HepG2 (cell line): ENCODE data around the gene CASS4. TPM values are rescaled to one million over a fixed set of nuclear protein-coding genes. Genes with fewer than 3 reads are reported as not detected.
A peak's percentile ranks its signal among the peaks of the same experiment; 100 is the strongest.

ENCODE experiments used
- ATAC-seq: fragments of 200-7000 bp; cut with Tn5 transposase; 3 replicates; pipeline ENCODE4 v1.9.1; 2020; ENCODE audit warnings: mild to moderate bottlenecking, moderate library complexity
- BruUV-seq: library from RNA; stranded (reverse); fragments of 400-500 nt; replicated peaks from 2 replicates; lab custom pipeline; 2021; lab: Mats Ljungman, UMichigan
- CTCF ChIA-PET: fragments of 300-600 bp; formaldehyde crosslinking; extraction: SDS; loops from one replicate; lab custom pipeline; 2021; ENCODE audit warnings: low total read pairs, inconsistent platforms, low intra/inter-chr PET ratio; lab: Yijun Ruan, JAX
- POLR2A ChIA-PET: fragments of 350-600 bp; sonication (Branson Sonifier 250); formaldehyde crosslinking; loops from one replicate; lab custom pipeline; 2020; ENCODE audit warnings: antibody characterized with exemption, inconsistent platforms; lab: Yijun Ruan, JAX
- DNase-seq: peaks from one replicate; pipeline ENCODE4 v3.0.0-alpha.2; 2015; ENCODE audit warnings: low spot score
- FAIRE-seq: peaks from 3 replicates; lab custom pipeline; 2011; peaks lifted over from hg19 to GRCh38; lab: Jason Lieb, UNC
- H2AFZ ChIP-seq: one replicate; pipeline ENCODE4 v1.6.1; 2011; ENCODE audit warnings: low read length, inconsistent platforms
- H3K27ac ChIP-seq: fragments of 300-600 bp; 3 replicates; pipeline ENCODE4 v1.8.0; 2011; ENCODE audit warnings: mixed run types, mild to moderate bottlenecking, mixed read lengths, low read length, inconsistent platforms; ENCODE audit not compliant: insufficient read depth; ENCODE audit errors: extremely low read length
- H3K27me3 ChIP-seq, 2 experiments: fragments of 200-600 bp in 1 of 2; 2 replicates in 1 of 2; 3 replicates in 1 of 2; pipeline versions ENCODE4 v1.6.0 to v1.8.0; 2011; ENCODE audit warnings: low read length in 2 of 2, mild to moderate bottlenecking in 2 of 2, moderate library complexity in 2 of 2, inconsistent platforms in 1 of 2; ENCODE audit not compliant: insufficient read depth in 2 of 2, control insufficient read depth in 1 of 2
- H3K36me3 ChIP-seq, 2 experiments: fragments of 200-600 bp in 1 of 2; replicated peaks in 1 of 2; 2 replicates in 1 of 2; 3 replicates in 1 of 2; pipeline versions ENCODE4 v1.5.1 to v1.8.0; 2011; ENCODE audit warnings: low read length in 2 of 2, inconsistent platforms in 1 of 2; ENCODE audit not compliant: insufficient read depth in 2 of 2, control insufficient read depth in 1 of 2
- H3K4me1 ChIP-seq: 2 replicates; pipeline ENCODE4 v1.5.1; 2012; ENCODE audit warnings: low read length, inconsistent platforms; ENCODE audit not compliant: insufficient read depth
- H3K4me2 ChIP-seq: 2 replicates; pipeline ENCODE4 v1.6.0; 2011; ENCODE audit warnings: low read depth, low read length, inconsistent platforms
- H3K4me3 ChIP-seq, 3 experiments: fragments of 200-600 bp in 1 of 3; sonication (generic), shearing (Covaris generic) in 1 of 3; replicated peaks in 1 of 3; 2 replicates each; pipeline ENCODE4 v1.5.1; 2011 to 2016; ENCODE audit warnings: low read length in 3 of 3, inconsistent platforms in 2 of 3, low read depth in 2 of 3, mild to moderate bottlenecking in 2 of 3, control low read depth in 1 of 3, mixed read lengths in 1 of 3; ENCODE audit not compliant: insufficient read depth in 1 of 3
- H3K79me2 ChIP-seq: one replicate; pipeline ENCODE4 v1.6.1; 2011; ENCODE audit warnings: low read length, inconsistent platforms; ENCODE audit not compliant: insufficient read depth
- H3K9ac ChIP-seq: 2 replicates; pipeline ENCODE4 v1.6.0; 2011; ENCODE audit warnings: mild to moderate bottlenecking, low read depth, low read length, inconsistent platforms; ENCODE audit not compliant: insufficient read depth
- H3K9me3 ChIP-seq: 2 replicates; pipeline ENCODE4 v1.5.1; 2012; ENCODE audit warnings: mild to moderate bottlenecking, low read length
- H4K20me1 ChIP-seq: 2 replicates; pipeline ENCODE4 v1.6.0; 2011; ENCODE audit warnings: inconsistent platforms, mild to moderate bottlenecking, low read length, moderate library complexity; ENCODE audit not compliant: insufficient read depth
- ASH2L ChIP-seq: fragments of 300-600, 200-600 bp; sonication (generic); IDR thresholded peaks from 2 replicates; pipeline ENCODE4 v1.7.0; 2017; ENCODE audit warnings: low read depth, mild to moderate bottlenecking, moderate library complexity, mixed read lengths, low read length; ENCODE audit not compliant: insufficient read length
- FOXK1 ChIP-seq: sonication (generic); formaldehyde crosslinking; IDR thresholded peaks from 2 replicates; pipeline ENCODE4 v1.4.0; 2020; ENCODE audit warnings: low read depth, missing genetic modification reagents, borderline replicate concordance
- MBNL3 ChIP-seq: fragments of 250-450 bp; sonication (Bioruptor Pico); conservative IDR thresholded peaks from 2 replicates; pipeline ENCODE4 v1.8.0; 2022; ENCODE audit warnings: mild to moderate bottlenecking, inconsistent platforms
- MZF1 ChIP-seq: sonication (generic); formaldehyde crosslinking; IDR thresholded peaks from 2 replicates; pipeline ENCODE4 v1.8.1; 2023; ENCODE audit warnings: mild to moderate bottlenecking, missing genetic modification reagents, borderline replicate concordance
- SKIL ChIP-seq: sonication (generic); formaldehyde crosslinking; IDR thresholded peaks from 2 replicates; pipeline ENCODE4 v1.8.0; 2022; ENCODE audit warnings: missing genetic modification reagents, mild to moderate bottlenecking, moderate library complexity, borderline replicate concordance
- ZMYM2 ChIP-seq: sonication (generic); formaldehyde crosslinking; IDR thresholded peaks from 2 replicates; pipeline ENCODE4 v1.8.0; 2022; ENCODE audit warnings: mild to moderate bottlenecking, missing genetic modification reagents
- WGBS: methylation state at CpG from one replicate; pipeline ENCODE4 v1.1.6; 2017; ENCODE audit warnings: low lambda C conversion rate; 5-methylcytosine and 5-hydroxymethylcytosine counted together
- in situ Hi-C: cut with HindIII; loops from 2 replicates; pipeline ENCODE4 v1.10.0; 2017; ENCODE audit warnings: low pct_unique_long_range_greater_than_20kb; ENCODE audit not compliant: extremely low pct_ligation_motif_present
- intact Hi-C: fragments of 100-400 bp; cut with micrococcal nuclease; formaldehyde crosslinking; loops from one replicate; pipeline ENCODE4 v1.10.0; 2022; ENCODE audit not compliant: unreplicated experiment
- polyA plus RNA-seq, 8 experiments: library from polyadenylated mRNA; depleted of rRNA in 3 of 8; stranded (reverse) in 7 of 8; unstranded in 1 of 8; fragments of >200 nt; fragmentation: Illumina TruSeq in 4 of 8; extraction: Trizol in 4 of 8; gene quantifications; 2 replicates each; pipeline versions ENCODE4 v1.2.1 to v1.2.3, GENCODE V29; 2011 to 2016; ENCODE audit warnings: low read depth in 4 of 8, missing spikeins in 1 of 8, mixed read lengths in 1 of 8; ENCODE audit not compliant: insufficient read depth in 1 of 8
- total RNA-seq, 5 experiments: library from RNA; depleted of rRNA; stranded (reverse); fragments of >200 nt; fragmentation: Illumina TruSeq; extraction: Trizol; gene quantifications; 2 replicates each; pipeline ENCODE4 v1.2.3, GENCODE V29; 2016; ENCODE audit warnings: low read depth in 1 of 5
- TF ChIP-seq, protein P1 (sequence below): sonication (generic); formaldehyde crosslinking; IDR thresholded peaks from 2 replicates; pipeline ENCODE4 v1.4.0; 2020; ENCODE audit warnings: missing genetic modification reagents
- TF ChIP-seq, protein P2 (sequence below): sonication (generic); formaldehyde crosslinking; IDR thresholded peaks from 2 replicates; pipeline ENCODE4 v1.5.1; 2020; ENCODE audit warnings: mild to moderate bottlenecking, missing genetic modification reagents, moderate library complexity
- TF ChIP-seq, protein P3 (sequence below): sonication (generic); formaldehyde crosslinking; IDR thresholded peaks from 2 replicates; pipeline ENCODE4 v1.8.0; 2022; ENCODE audit warnings: low read depth, missing genetic modification reagents
- TF ChIP-seq, protein P4 (sequence below): sonication (generic); formaldehyde crosslinking; IDR thresholded peaks from 2 replicates; pipeline ENCODE4 v1.4.0; 2020; ENCODE audit warnings: missing genetic modification reagents, borderline replicate concordance

Gene CASS4
- total and polyA plus RNA-seq, 2 of the 13 experiments (the other 11 are each of a cell fraction or from before 2014, with no cell fraction given) = 0.17 to 0.49 TPM

GRCh38 chr20:56422824-56423189 lies 10.7 kb downstream of the CASS4 start (continued):
- TF ChIP-seq, protein P1, sequence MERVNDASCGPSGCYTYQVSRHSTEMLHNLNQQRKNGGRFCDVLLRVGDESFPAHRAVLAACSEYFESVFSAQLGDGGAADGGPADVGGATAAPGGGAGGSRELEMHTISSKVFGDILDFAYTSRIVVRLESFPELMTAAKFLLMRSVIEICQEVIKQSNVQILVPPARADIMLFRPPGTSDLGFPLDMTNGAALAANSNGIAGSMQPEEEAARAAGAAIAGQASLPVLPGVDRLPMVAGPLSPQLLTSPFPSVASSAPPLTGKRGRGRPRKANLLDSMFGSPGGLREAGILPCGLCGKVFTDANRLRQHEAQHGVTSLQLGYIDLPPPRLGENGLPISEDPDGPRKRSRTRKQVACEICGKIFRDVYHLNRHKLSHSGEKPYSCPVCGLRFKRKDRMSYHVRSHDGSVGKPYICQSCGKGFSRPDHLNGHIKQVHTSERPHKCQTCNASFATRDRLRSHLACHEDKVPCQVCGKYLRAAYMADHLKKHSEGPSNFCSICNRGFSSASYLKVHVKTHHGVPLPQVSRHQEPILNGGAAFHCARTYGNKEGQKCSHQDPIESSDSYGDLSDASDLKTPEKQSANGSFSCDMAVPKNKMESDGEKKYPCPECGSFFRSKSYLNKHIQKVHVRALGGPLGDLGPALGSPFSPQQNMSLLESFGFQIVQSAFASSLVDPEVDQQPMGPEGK (CRISPR knock-in tag) = peak; percentile 54; the same call in 1 of the 2 replicates
- TF ChIP-seq, protein P2, sequence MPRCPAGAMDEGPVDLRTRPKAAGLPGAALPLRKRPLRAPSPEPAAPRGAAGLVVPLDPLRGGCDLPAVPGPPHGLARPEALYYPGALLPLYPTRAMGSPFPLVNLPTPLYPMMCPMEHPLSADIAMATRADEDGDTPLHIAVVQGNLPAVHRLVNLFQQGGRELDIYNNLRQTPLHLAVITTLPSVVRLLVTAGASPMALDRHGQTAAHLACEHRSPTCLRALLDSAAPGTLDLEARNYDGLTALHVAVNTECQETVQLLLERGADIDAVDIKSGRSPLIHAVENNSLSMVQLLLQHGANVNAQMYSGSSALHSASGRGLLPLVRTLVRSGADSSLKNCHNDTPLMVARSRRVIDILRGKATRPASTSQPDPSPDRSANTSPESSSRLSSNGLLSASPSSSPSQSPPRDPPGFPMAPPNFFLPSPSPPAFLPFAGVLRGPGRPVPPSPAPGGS (CRISPR knock-in tag) = no peak
- TF ChIP-seq FOXK1 (CRISPR knock-in tag) (no peak), ASH2L (peak; percentile 44)
- TF ChIP-seq, all 625 proteins: peak for 4

DNA sequence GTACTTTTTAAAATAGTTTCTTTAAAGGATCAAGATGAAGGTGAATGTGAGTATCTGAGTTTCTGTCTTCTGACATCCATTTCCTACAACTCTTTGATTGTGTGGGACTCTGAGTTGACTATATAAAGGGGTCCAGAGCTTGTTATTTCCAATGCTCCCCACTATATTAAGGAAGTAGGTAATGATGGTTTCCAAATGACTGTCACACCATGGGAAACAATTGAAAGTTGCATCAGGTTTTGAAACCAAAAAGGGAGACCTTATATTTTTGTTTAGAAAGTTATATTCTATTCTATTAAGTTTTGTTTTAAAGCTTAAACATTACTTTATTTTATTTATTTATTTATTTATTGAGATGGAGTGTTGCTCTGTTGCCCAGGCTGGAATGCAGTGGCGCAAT lies 11.2 kb downstream of the CASS4 start:
- Histone ChIP-seq H3K27ac (no peak overlapping the region), H2AFZ (no peak overlapping the region), H3K4me1 (peaks cover 58% of the 10 kb centered on the region), H3K4me3 (no peak overlapping the region), H3K27me3 (no peaks in the 10 kb centered on the region), H3K9ac (no peak overlapping the region), H4K20me1 (no peaks in the 10 kb centered on the region), H3K4me2 (0 out of 2 replicates have a peak overlapping the region, but pooled peaks have one; percentile 63), H3K79me2 (no peaks in the 10 kb centered on the region), H3K9me3 (no peaks in the 10 kb centered on the region), H3K36me3 (no peaks in the 10 kb centered on the region)
- no peak for DNase-seq
- ChIA-PET CTCF (interaction anchor here (1.4 kb wide), 1 partner anchor 23 kb away, joined by 5 read pairs; no protein-coding TSS in a partner anchor), POLR2A (interaction anchor here (1.4 to 3.0 kb wide), 2 partner anchors 11 to 31 kb away, joined by 3 to 7 read pairs; partner anchors contain the start of genes AURKA, CASS4 and CSTF1)
- WGBS = 98% methylated on average over 1 of the region's 1 CpG
- BruUV-seq = no TSS peak
- no peak for ATAC-seq
- intact Hi-C loops (no loop called here), in situ Hi-C loops (no loop called here)
- TF ChIP-seq ZMYM2 (CRISPR knock-in tag) (no peak), SKIL (no peak), MBNL3 (no peak), MZF1 (CRISPR knock-in tag) (no peak)
- TF ChIP-seq, protein P3, sequence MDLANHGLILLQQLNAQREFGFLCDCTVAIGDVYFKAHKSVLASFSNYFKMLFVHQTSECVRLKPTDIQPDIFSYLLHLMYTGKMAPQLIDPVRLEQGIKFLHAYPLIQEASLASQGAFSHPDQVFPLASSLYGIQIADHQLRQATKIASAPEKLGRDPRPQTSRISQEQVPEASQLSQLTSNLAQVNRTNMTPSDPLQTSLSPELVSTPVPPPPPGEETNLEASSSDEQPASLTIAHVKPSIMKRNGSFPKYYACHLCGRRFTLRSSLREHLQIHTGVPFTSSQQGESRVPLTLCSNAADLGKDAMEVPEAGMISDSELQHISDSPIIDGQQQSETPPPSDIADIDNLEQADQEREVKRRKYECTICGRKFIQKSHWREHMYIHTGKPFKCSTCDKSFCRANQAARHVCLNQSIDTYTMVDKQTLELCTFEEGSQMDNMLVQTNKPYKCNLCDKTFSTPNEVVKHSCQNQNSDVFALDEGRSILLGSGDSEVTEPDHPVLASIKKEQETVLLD = no peak
- TF ChIP-seq, protein P4, sequence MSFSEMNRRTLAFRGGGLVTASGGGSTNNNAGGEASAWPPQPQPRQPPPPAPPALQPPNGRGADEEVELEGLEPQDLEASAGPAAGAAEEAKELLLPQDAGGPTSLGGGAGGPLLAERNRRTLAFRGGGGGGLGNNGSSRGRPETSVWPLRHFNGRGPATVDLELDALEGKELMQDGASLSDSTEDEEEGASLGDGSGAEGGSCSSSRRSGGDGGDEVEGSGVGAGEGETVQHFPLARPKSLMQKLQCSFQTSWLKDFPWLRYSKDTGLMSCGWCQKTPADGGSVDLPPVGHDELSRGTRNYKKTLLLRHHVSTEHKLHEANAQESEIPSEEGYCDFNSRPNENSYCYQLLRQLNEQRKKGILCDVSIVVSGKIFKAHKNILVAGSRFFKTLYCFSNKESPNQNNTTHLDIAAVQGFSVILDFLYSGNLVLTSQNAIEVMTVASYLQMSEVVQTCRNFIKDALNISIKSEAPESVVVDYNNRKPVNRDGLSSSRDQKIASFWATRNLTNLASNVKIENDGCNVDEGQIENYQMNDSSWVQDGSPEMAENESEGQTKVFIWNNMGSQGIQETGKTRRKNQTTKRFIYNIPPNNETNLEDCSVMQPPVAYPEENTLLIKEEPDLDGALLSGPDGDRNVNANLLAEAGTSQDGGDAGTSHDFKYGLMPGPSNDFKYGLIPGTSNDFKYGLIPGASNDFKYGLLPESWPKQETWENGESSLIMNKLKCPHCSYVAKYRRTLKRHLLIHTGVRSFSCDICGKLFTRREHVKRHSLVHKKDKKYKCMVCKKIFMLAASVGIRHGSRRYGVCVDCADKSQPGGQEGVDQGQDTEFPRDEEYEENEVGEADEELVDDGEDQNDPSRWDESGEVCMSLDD (CRISPR knock-in tag) = no peak
- FAIRE-seq = no peak
